Left renal pelvis (tissue), 4 donors: ENCODE data around the gene CARTPT. TPM values are rescaled to one million over a fixed set of nuclear protein-coding genes. Genes with fewer than 3 reads are reported as not detected.

Experiments used
- DNase-seq, 4 donors: peaks; one replicate each; pipeline ENCODE4 v3.0.0-alpha.2; 2013; ENCODE audit warnings: low read depth in 4 of 4, low spot score in 3 of 4
- polyA plus RNA-seq, 4 donors: library from polyadenylated mRNA; unstranded; fragments of 120-200 nt; gene quantifications; one replicate each; pipeline ENCODE4 v1.2.1, GENCODE V29; 2013; ENCODE audit not compliant: insufficient read length in 4 of 4

The CARTPT gene
- polyA plus RNA-seq, 4 donors, result not detected

DNA sequence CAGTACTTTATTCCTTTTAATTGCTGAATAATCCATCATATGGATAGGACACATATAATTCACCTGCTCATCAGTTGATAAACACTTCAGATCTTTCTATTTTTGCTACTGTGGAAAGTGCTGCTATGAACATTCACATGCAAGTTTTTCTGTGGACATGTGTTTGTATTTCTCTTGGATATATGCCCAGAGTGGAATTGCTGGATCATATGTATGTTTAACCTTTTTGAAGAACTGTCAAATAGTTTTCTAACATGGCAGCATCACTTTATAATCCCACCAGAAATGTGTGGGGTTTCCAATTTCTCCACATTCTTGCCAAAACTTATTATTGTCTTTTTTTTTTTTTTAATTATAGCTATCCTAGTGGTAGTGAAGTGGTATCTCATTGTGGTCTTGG lies 15.1 kb downstream of the CARTPT start:
- DNase-seq, result no peak

DNA sequence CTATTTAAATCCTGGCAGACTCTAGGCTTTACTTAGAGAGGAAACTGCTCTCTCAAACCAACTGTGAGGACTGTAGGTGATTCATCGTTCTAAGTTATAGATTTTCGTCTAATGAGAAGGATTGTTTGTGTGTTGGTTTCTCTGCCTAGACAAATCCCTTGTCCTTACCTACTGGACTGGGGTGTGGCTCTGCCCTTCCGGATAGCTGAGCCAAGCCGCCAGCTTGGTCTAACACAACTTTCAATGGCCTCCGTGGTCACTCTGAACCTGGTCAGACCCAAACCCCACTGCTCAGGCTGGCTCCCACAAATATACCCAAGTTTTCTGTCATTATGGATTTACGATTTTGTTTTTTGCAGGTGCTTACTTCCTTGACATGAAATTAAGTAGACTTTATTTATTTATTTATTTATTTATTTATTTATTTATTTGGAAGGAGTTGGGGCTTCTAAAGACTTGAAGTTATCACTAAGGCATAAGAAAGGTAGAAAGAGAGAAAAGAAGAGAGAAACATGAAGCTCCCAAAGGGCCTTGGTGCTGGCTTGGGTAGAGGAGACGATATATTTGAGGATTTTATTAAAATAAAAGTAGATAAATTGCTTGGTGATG lies 19.0 kb downstream of the CARTPT start:
- no peak for DNase-seq

- DNase-seq, result no peak
Measured at GRCh38 chr5:71738662-71739361, 19.7 kb downstream of the CARTPT start.

GRCh38 chr5:71740015-71740753 lies 21.1 kb downstream of the CARTPT start:
- DNase-seq, result no peak

- no peak for DNase-seq
Measured at GRCh38 chr5:71743155-71743554, 24.1 kb downstream of the CARTPT start.

- no peak for DNase-seq
Measured at GRCh38 chr5:71744009-71744790, 25.1 kb downstream of the CARTPT start.

DNA sequence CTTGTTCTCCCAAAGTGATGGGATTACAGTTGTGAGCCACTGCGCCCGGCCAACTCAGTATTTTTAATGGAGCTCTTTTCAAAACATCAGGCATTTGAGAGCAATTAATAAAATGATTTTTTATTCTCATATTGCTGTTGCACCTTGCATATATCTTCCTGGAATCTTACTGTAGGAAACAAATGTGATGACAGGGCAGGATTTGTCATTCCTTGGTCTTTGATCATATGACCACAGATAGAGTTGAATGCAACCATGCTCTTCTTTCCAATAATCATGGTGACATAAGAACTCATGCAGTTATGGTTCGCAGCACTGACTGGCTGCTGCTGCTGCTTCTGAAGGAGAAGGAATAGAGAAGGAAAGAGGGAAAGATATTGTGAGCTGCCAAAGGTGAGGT lies 28.1 kb downstream of the CARTPT start:
- no peak for DNase-seq

- no peak for DNase-seq
Measured at GRCh38 chr5:71748360-71748759, 29.3 kb downstream of the CARTPT start.

DNA sequence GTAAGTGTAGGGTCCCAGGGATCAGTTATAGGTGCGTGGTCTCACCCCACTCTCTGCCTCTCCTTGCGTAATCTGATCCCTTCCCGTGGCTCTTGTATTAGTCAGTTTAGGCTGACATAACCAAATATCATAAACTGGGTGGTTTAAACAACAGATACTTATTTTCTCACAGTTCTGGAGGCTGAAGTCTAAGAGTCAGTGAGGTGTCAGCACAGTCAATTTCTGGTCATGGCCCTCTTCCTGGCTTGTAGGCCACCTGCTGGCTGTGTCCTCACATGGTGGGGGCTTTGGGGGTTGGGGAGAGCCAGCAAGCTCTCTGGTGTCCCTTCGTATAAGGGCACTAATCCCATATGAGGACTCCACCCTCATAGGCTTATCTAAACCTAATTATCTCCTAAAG lies 32.3 kb downstream of the CARTPT start:
- DNase-seq, result no peak

DNA sequence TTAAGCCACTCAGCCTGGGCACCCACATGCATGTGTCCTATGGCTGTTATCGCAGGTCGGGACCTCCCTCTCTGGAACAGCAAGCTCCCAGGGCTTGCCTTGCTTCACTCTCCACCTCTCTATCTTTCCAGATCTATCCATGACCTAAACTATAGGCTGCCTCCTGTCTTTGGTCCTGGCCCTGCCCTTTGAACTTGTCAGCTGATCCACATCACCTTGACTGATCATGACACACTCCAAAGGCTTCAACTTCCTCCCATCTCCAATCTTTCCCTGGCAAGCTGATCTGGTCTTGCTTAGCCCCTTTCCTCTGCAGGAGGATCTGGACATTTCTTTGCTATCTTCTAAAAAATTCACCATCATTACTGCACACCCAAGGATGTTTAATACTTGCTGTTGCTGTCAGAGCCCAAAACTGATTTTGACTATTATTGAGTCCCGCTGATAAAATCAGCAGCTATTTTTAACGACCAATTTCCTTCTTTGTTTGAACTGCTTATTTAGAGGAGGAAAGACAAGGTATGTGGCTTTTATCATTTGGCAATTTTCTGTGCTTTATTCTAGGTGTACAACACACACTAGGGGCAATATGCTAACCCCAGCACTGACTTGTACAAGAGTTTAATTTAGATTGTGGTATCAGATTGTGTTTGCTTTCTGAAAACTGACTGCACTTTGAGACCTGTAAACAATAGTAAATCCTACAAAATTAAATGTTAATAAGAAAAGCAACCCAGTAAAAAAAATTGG lies 33.5 kb downstream of the CARTPT start:
- no peak for DNase-seq

DNA sequence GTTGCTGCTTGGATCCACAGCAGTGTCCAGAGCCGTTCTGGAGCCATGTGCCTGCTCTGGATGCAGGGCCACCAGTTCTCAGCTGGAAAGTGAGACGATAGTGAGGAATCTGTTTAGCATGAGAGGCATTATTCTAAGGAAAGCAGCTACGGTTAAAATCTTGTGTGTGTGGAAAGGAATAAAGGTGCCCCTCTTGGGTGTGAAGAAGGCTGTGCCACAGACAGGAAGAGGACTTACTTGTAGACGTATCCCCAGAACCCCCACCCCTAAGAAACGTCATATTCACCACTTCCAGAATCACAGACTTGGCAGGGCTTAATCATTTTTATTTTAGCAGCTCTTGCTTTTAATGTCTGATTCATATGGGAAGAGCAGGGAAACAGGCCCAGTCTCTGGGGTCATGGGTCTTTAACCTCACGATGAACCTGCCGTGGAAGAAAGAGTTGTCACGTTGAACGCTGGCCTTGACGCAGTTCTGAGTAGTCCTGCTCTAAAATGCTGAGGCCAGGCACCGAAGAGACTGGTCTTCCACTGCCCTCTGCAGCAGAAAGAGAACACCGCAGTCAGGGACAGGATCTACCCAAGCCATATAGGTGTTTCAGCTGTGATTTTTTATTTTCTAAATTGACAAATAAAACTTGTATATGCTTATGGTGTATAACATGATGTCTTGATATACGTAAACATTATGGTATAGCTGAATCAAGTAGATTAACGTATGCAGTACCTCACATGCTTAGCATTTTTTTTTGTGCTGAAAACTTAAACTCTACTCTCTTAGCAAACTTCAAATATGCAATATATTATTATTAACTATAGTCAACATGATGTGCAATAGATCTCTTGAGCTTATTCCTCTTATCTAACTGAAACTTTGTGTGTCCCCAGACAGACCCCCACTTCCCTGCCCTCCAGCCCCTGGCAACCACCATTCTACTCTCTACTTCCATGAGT lies 38.8 kb downstream of the CARTPT start:
- peak in 2 of 4 donors; percentile 30 to 37 for DNase-seq

DNA sequence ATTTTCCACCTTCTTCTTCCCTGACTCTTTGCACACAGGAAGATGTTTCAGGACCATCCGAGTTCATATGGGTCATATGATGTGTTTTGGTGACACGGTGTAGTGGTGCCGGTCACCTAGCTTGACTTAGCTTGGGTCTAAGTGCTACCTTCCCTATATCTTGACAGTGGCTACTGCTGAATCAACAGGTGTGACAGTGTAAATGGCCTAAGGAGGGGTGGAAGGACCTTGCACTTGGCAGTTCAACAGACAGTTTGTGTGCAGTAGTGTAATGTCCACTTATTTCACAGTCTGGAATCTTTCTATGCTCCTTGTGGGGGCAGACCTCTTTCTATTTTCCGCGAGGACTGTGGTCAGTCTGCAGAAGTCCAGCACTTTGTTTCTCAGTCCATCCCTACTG lies 43.8 kb downstream of the CARTPT start:
- no peak for DNase-seq

- no peak for DNase-seq
Measured at GRCh38 chr5:71767661-71768060, 48.6 kb downstream of the CARTPT start.

DNA sequence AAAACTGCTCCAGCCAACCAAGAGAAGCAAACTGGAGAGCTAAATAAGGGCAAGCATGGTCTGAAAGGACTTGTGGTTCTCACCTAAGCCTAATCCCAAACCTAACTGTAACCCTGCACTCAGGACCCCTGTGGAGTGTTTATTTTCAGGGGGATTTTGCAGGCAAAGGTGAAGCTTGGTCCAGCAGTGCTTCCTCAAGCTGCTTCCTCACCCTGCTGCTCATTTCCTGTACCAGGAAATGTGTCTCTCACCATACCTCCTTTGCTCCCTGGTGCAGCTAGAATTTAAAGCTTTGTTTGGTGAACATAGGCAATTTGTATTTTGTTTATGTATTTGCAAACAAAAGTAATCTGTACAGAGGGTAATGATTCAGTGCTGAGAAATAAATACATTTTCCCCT lies 50.2 kb downstream of the CARTPT start:
- no peak for DNase-seq

GRCh38 chr5:71770381-71770780 lies 51.3 kb downstream of the CARTPT start:
- DNase-seq, result no peak
